ENCODE data around the gene NMT1. TPM values are rescaled to one million over a fixed set of nuclear protein-coding genes. Genes with fewer than 3 reads are reported as not detected.

The NMT1 gene
- total RNA-seq, 1 experiment from 2014 or later, result 152 TPM

DNA sequence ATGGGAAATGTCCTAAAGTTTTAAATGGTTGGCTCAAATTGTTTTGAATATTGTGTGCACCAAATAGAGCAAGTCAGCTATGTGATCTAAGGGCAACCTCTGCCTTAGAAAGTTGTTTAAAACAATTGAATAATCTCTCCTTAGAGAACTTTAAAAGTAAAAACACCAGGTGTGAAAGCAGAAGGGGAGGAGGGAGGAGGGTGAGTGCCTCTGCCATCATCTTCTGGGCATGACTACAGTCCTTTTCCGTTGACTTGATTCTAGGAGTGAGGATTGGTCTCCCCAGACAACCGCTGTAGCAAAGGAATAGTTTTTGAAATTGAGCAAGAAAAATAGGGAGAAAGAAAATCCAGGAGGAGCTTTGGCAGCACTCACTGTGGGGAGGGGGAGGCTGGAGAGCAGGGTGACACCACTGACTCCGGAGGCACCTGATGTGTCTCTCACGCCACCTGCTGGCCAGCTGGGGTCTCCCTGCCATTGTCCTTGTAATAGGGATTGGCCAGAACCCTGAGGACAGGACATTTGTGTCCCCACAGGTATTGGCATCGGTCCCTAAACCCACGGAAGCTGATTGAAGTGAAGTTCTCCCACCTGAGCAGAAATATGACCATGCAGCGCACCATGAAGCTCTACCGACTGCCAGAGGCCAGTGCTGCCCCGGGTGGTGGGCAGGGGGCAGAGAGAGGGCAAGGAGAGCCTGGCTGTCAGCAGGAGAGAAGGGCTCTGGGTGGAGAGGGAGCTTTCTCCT lies 37.9 kb downstream of the NMT1 start (continued):
- TF ChIP-seq, protein P1, sequence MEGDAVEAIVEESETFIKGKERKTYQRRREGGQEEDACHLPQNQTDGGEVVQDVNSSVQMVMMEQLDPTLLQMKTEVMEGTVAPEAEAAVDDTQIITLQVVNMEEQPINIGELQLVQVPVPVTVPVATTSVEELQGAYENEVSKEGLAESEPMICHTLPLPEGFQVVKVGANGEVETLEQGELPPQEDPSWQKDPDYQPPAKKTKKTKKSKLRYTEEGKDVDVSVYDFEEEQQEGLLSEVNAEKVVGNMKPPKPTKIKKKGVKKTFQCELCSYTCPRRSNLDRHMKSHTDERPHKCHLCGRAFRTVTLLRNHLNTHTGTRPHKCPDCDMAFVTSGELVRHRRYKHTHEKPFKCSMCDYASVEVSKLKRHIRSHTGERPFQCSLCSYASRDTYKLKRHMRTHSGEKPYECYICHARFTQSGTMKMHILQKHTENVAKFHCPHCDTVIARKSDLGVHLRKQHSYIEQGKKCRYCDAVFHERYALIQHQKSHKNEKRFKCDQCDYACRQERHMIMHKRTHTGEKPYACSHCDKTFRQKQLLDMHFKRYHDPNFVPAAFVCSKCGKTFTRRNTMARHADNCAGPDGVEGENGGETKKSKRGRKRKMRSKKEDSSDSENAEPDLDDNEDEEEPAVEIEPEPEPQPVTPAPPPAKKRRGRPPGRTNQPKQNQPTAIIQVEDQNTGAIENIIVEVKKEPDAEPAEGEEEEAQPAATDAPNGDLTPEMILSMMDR (IDR thresholded peaks at IDR 0.05), result peak; percentile 82
- TF ChIP-seq SMAD4 (CRISPR knock-in tag; IDR thresholded peaks at IDR 0.05), result no peak
- no peak for TF ChIP-seq ZNF512 (CRISPR knock-in tag; IDR thresholded peaks at IDR 0.05; ENCODE audit: borderline replicate concordance)
- TF ChIP-seq ELF4 (CRISPR knock-in tag; IDR thresholded peaks at IDR 0.05; ENCODE audit: low read depth), result no peak
- TF ChIP-seq, protein P2, sequence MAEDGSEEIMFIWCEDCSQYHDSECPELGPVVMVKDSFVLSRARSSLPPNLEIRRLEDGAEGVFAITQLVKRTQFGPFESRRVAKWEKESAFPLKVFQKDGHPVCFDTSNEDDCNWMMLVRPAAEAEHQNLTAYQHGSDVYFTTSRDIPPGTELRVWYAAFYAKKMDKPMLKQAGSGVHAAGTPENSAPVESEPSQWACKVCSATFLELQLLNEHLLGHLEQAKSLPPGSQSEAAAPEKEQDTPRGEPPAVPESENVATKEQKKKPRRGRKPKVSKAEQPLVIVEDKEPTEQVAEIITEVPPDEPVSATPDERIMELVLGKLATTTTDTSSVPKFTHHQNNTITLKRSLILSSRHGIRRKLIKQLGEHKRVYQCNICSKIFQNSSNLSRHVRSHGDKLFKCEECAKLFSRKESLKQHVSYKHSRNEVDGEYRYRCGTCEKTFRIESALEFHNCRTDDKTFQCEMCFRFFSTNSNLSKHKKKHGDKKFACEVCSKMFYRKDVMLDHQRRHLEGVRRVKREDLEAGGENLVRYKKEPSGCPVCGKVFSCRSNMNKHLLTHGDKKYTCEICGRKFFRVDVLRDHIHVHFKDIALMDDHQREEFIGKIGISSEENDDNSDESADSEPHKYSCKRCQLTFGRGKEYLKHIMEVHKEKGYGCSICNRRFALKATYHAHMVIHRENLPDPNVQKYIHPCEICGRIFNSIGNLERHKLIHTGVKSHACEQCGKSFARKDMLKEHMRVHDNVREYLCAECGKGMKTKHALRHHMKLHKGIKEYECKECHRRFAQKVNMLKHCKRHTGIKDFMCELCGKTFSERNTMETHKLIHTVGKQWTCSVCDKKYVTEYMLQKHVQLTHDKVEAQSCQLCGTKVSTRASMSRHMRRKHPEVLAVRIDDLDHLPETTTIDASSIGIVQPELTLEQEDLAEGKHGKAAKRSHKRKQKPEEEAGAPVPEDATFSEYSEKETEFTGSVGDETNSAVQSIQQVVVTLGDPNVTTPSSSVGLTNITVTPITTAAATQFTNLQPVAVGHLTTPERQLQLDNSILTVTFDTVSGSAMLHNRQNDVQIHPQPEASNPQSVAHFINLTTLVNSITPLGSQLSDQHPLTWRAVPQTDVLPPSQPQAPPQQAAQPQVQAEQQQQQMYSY (CRISPR knock-in tag; IDR thresholded peaks at IDR 0.05), result no peak
- no peak for TF ChIP-seq ATF3 (CRISPR knock-in tag; conservative IDR thresholded peaks at IDR 0.05)
- TF ChIP-seq CREM (CRISPR knock-in tag; IDR thresholded peaks at IDR 0.05), result no peak
- TF ChIP-seq CBFB (CRISPR knock-in tag; IDR thresholded peaks at IDR 0.05; ENCODE audit: low read depth), result no peak
- TF ChIP-seq TEAD4 (CRISPR knock-in tag; IDR thresholded peaks at IDR 0.05), result no peak
- peak; percentile 71; the same call in 1 of the 2 replicates for TF ChIP-seq ZNF263 (CRISPR knock-in tag; IDR thresholded peaks at IDR 0.05; ENCODE audit: low read depth)
- TF ChIP-seq ZNF317 (CRISPR knock-in tag; IDR thresholded peaks at IDR 0.05; ENCODE audit: borderline replicate concordance, low read depth), result no peak
- TF ChIP-seq HMGA2 (CRISPR knock-in tag; IDR thresholded peaks at IDR 0.05), result no peak
- TF ChIP-seq ZNF121 (CRISPR knock-in tag; IDR thresholded peaks at IDR 0.05), result no peak
- TF ChIP-seq ZNF219 (CRISPR knock-in tag; IDR thresholded peaks at IDR 0.05; ENCODE audit: borderline replicate concordance), result no peak
- no peak for TF ChIP-seq ZBTB43 (CRISPR knock-in tag; IDR thresholded peaks at IDR 0.05)
- TF ChIP-seq PRRX2 (CRISPR knock-in tag; IDR thresholded peaks at IDR 0.05), result no peak
- no peak for TF ChIP-seq RELA (CRISPR knock-in tag; IDR thresholded peaks at IDR 0.05; ENCODE audit: borderline replicate concordance)

- CTCF ChIA-PET, result no interaction called here
- ATAC-seq (no peak), DNase-seq (ENCODE audit: low spot score) (no peak)
- Mint-ChIP-seq H3K4me3 (no peak overlapping the region), H3K27me3 (ENCODE audit: low read depth) (no peaks in the 10 kb centered on the region), H3K9me3 (no peaks in the 10 kb centered on the region), H3K27ac (no peak overlapping the region), H3K36me3 (peaks cover 75% of the 10 kb centered on the region), H3K4me1 (no peaks in the 10 kb centered on the region)
- POLR2A ChIA-PET, result no interaction called here
- no peak for TF ChIP-seq ZBTB43 (CRISPR knock-in tag; IDR thresholded peaks at IDR 0.05)
- no peak for TF ChIP-seq ZNF532 (CRISPR knock-in tag; IDR thresholded peaks at IDR 0.05; ENCODE audit: borderline replicate concordance)
- TF ChIP-seq CREM (CRISPR knock-in tag; IDR thresholded peaks at IDR 0.05), result no peak
- no peak for TF ChIP-seq ATF3 (CRISPR knock-in tag; conservative IDR thresholded peaks at IDR 0.05)
- TF ChIP-seq E2F5 (CRISPR knock-in tag; IDR thresholded peaks at IDR 0.05), result no peak
- no peak for TF ChIP-seq TP53 (CRISPR knock-in tag; IDR thresholded peaks at IDR 0.05)
Observed at GRCh38 chr17:45101546-45101882, 40.4 kb downstream of the NMT1 start.
